ENCODE measurements around the gene IGF2R.

The IGF2R gene

DNA sequence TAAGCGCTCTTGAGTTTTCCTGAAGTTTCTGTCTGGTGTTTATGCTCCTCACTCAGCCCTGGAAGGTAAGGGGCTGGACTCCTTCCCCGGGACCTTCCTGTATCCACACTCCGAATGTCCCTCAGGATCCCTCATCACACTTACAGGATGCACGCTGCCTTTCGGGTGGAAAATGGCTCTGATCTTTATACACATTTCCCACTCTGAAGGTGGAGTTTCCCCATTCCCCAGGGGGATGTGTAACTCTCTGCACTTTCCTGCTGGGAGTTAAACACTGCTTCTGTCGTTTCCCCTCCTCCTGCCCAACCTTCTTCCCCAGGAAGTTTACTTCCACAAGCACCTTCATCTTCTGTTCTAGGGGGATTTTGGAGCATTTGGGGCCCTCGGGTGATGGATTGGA is 17.1 kb upstream of the IGF2R start:
- no peaks in the 10 kb centered on the region for H3K4me1 ChIP-seq (ENCODE audit: control insufficient read depth, insufficient read depth, low read length, poor library complexity, severe bottlenecking)
- H3K27me3 ChIP-seq (replicated peaks; ENCODE audit: control insufficient read depth, insufficient read depth, low read length, poor library complexity, severe bottlenecking) = no peaks in the 10 kb centered on the region
- H3K9me3 ChIP-seq (ENCODE audit: control insufficient read depth, low read length) = no peaks in the 10 kb centered on the region
- no peak overlapping the region for H3K27ac ChIP-seq (ENCODE audit: insufficient read depth, low read length, poor library complexity, severe bottlenecking)
- H3K36me3 ChIP-seq (ENCODE audit: control insufficient read depth, insufficient read depth, low read length) = no peaks in the 10 kb centered on the region
- no peak for DNase-seq
- H3K4me3 ChIP-seq (ENCODE audit: insufficient read depth, low read depth, low read length, poor library complexity, severe bottlenecking) = no peak overlapping the region

GRCh38 chr6:159952289-159953005 is 16.4 kb upstream of the IGF2R start:
- no peak for DNase-seq
- no peaks in the 10 kb centered on the region for H3K4me1 ChIP-seq (ENCODE audit: control insufficient read depth, insufficient read depth, low read length, poor library complexity, severe bottlenecking)
- H3K4me3 ChIP-seq (ENCODE audit: insufficient read depth, low read depth, low read length, poor library complexity, severe bottlenecking) = no peak overlapping the region
- no peaks in the 10 kb centered on the region for H3K36me3 ChIP-seq (ENCODE audit: control insufficient read depth, insufficient read depth, low read length)
- H3K9me3 ChIP-seq (ENCODE audit: control insufficient read depth, low read length) = no peaks in the 10 kb centered on the region
- no peaks in the 10 kb centered on the region for H3K27me3 ChIP-seq (replicated peaks; ENCODE audit: control insufficient read depth, insufficient read depth, low read length, poor library complexity, severe bottlenecking)
- no peak overlapping the region for H3K27ac ChIP-seq (ENCODE audit: insufficient read depth, low read length, poor library complexity, severe bottlenecking)

GRCh38 chr6:159953091-159953601 is 15.7 kb upstream of the IGF2R start:
- H3K27ac ChIP-seq (ENCODE audit: insufficient read depth, low read length, poor library complexity, severe bottlenecking) = no peak overlapping the region
- H3K4me1 ChIP-seq (ENCODE audit: control insufficient read depth, insufficient read depth, low read length, poor library complexity, severe bottlenecking) = no peaks in the 10 kb centered on the region
- DNase-seq = no peak
- H3K36me3 ChIP-seq (ENCODE audit: control insufficient read depth, insufficient read depth, low read length) = no peaks in the 10 kb centered on the region
- H3K27me3 ChIP-seq (replicated peaks; ENCODE audit: control insufficient read depth, insufficient read depth, low read length, poor library complexity, severe bottlenecking) = no peaks in the 10 kb centered on the region
- H3K9me3 ChIP-seq (ENCODE audit: control insufficient read depth, low read length) = no peaks in the 10 kb centered on the region
- no peak overlapping the region for H3K4me3 ChIP-seq (ENCODE audit: insufficient read depth, low read depth, low read length, poor library complexity, severe bottlenecking)

DNA sequence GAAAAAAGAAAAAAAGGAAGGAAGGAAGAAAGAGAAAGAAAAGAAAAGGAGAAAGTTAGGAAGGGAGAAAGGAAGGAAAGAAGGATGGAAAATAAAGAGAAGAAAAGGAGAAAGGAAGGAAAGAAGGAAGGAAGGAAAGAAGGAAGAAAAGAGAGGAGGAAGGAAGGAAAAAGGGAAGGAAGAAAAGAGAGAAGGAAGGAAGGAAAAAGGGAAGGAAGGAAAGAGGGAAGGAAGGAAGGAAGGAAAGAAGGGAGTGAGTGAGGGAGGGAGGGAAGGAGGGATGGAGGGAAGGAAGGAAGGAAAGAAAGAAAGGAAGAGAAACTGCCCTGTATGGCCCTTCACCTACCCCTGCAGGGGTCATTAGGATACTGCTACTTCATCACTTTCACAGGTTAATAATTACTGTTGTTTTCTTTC is 12.9 kb upstream of the IGF2R start:
- H3K9me3 ChIP-seq (ENCODE audit: control insufficient read depth, low read length) = no peaks in the 10 kb centered on the region
- no peak overlapping the region for H3K27ac ChIP-seq (ENCODE audit: insufficient read depth, low read length, poor library complexity, severe bottlenecking)
- H3K4me3 ChIP-seq (ENCODE audit: insufficient read depth, low read depth, low read length, poor library complexity, severe bottlenecking) = no peak overlapping the region
- H3K27me3 ChIP-seq (replicated peaks; ENCODE audit: control insufficient read depth, insufficient read depth, low read length, poor library complexity, severe bottlenecking) = no peaks in the 10 kb centered on the region
- no peaks in the 10 kb centered on the region for H3K4me1 ChIP-seq (ENCODE audit: control insufficient read depth, insufficient read depth, low read length, poor library complexity, severe bottlenecking)
- H3K36me3 ChIP-seq (ENCODE audit: control insufficient read depth, insufficient read depth, low read length) = no peaks in the 10 kb centered on the region
- DNase-seq = no peak

- Histone ChIP-seq H3K27me3 (replicated peaks; ENCODE audit: control insufficient read depth, insufficient read depth, low read length, poor library complexity, severe bottlenecking) (no peaks in the 10 kb centered on the region), H3K9me3 (ENCODE audit: control insufficient read depth, low read length) (no peaks in the 10 kb centered on the region), H3K36me3 (ENCODE audit: control insufficient read depth, insufficient read depth, low read length) (no peaks in the 10 kb centered on the region), H3K27ac (ENCODE audit: insufficient read depth, low read length, poor library complexity, severe bottlenecking) (no peak overlapping the region), H3K4me3 (ENCODE audit: insufficient read depth, low read depth, low read length, poor library complexity, severe bottlenecking) (no peak overlapping the region), H3K4me1 (ENCODE audit: control insufficient read depth, insufficient read depth, low read length, poor library complexity, severe bottlenecking) (no peaks in the 10 kb centered on the region)
- no peak for DNase-seq
Measured at GRCh38 chr6:159957071-159957673, 11.7 kb upstream of the IGF2R start.

DNA sequence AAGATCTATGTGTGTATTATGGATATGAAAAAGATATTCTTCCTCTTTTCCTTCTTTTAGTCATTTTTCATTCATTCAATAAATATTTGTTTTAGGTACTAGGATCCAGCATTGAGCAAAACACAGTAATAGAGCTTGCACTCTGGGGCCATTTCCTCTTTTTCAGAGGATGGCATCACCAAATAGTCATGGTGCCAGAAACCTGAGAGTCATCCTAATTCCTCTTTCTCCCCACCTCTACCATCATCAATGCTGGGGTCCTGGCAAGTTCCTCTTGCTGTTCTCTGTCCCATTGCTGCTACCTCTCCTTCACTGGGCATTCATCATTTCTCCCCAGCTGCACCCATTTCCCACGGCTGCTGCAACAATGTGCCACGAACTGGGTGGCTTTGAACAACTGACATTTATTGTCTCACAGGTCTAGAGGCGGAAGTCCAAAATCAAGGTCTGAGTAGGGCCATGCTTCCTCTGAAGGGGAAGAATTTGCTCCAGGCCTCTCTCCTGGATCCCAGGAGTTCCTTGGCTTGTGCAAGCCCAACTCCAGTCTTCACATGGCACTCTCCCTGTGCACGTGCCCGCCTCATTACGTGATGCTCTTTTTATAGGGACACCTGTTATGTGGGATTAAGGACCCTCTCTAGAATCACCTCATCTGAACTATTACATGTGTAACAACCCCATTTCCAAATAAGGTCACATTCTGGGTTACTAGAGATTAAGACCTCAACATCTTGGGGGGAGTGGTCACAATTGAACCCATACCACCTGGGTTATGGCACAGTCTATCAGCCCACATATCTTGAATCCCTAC is 9.5 kb upstream of the IGF2R start:
- Histone ChIP-seq H3K27me3 (replicated peaks; ENCODE audit: control insufficient read depth, insufficient read depth, low read length, poor library complexity, severe bottlenecking) (no peaks in the 10 kb centered on the region), H3K4me1 (ENCODE audit: control insufficient read depth, insufficient read depth, low read length, poor library complexity, severe bottlenecking) (no peaks in the 10 kb centered on the region), H3K9me3 (ENCODE audit: control insufficient read depth, low read length) (no peaks in the 10 kb centered on the region), H3K27ac (ENCODE audit: insufficient read depth, low read length, poor library complexity, severe bottlenecking) (no peak overlapping the region), H3K4me3 (ENCODE audit: insufficient read depth, low read depth, low read length, poor library complexity, severe bottlenecking) (no peak overlapping the region), H3K36me3 (ENCODE audit: control insufficient read depth, insufficient read depth, low read length) (no peaks in the 10 kb centered on the region)
- no peak for DNase-seq

- no peaks in the 10 kb centered on the region for H3K9me3 ChIP-seq (ENCODE audit: control insufficient read depth, low read length)
- no peak overlapping the region for H3K4me3 ChIP-seq (ENCODE audit: insufficient read depth, low read depth, low read length, poor library complexity, severe bottlenecking)
- no peak overlapping the region for H3K27ac ChIP-seq (ENCODE audit: insufficient read depth, low read length, poor library complexity, severe bottlenecking)
- H3K36me3 ChIP-seq (ENCODE audit: control insufficient read depth, insufficient read depth, low read length) = no peaks in the 10 kb centered on the region
- no peaks in the 10 kb centered on the region for H3K4me1 ChIP-seq (ENCODE audit: control insufficient read depth, insufficient read depth, low read length, poor library complexity, severe bottlenecking)
- no peak for DNase-seq
- no peaks in the 10 kb centered on the region for H3K27me3 ChIP-seq (replicated peaks; ENCODE audit: control insufficient read depth, insufficient read depth, low read length, poor library complexity, severe bottlenecking)
Measured at GRCh38 chr6:159959976-159960384, 8.9 kb upstream of the IGF2R start.

GRCh38 chr6:159960485-159960884 is 8.4 kb upstream of the IGF2R start:
- Histone ChIP-seq H3K27ac (ENCODE audit: insufficient read depth, low read length, poor library complexity, severe bottlenecking) (no peak overlapping the region), H3K27me3 (replicated peaks; ENCODE audit: control insufficient read depth, insufficient read depth, low read length, poor library complexity, severe bottlenecking) (no peaks in the 10 kb centered on the region), H3K4me1 (ENCODE audit: control insufficient read depth, insufficient read depth, low read length, poor library complexity, severe bottlenecking) (no peaks in the 10 kb centered on the region), H3K9me3 (ENCODE audit: control insufficient read depth, low read length) (no peaks in the 10 kb centered on the region), H3K4me3 (ENCODE audit: insufficient read depth, low read depth, low read length, poor library complexity, severe bottlenecking) (no peak overlapping the region), H3K36me3 (ENCODE audit: control insufficient read depth, insufficient read depth, low read length) (no peaks in the 10 kb centered on the region)
- no peak for DNase-seq

DNA sequence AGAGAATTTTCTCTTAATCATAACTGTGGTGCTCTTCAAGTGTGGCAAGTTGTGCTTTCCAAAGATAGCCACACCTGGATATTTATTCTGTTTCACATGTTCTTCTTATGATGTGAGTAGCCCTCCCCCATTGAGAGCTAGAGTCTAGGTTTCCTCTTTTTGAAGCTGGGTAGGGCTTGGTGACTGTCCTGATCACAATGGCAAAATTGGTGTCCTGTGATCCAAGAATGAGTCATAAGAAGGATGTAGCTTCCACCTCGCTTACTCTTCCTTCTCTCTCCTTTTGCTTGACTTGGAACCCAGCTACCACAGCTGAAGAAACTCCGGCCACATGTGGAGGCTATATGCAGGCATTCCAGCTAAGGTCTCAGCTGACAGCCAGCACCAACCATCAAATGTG is 7.4 kb upstream of the IGF2R start:
- Histone ChIP-seq H3K4me1 (ENCODE audit: control insufficient read depth, insufficient read depth, low read length, poor library complexity, severe bottlenecking) (no peaks in the 10 kb centered on the region), H3K27ac (ENCODE audit: insufficient read depth, low read length, poor library complexity, severe bottlenecking) (no peak overlapping the region), H3K9me3 (ENCODE audit: control insufficient read depth, low read length) (no peaks in the 10 kb centered on the region), H3K27me3 (replicated peaks; ENCODE audit: control insufficient read depth, insufficient read depth, low read length, poor library complexity, severe bottlenecking) (no peaks in the 10 kb centered on the region), H3K4me3 (ENCODE audit: insufficient read depth, low read depth, low read length, poor library complexity, severe bottlenecking) (no peak overlapping the region), H3K36me3 (ENCODE audit: control insufficient read depth, insufficient read depth, low read length) (no peaks in the 10 kb centered on the region)
- DNase-seq = no peak

GRCh38 chr6:159963111-159963510 is 5.8 kb upstream of the IGF2R start:
- Histone ChIP-seq H3K4me1 (ENCODE audit: control insufficient read depth, insufficient read depth, low read length, poor library complexity, severe bottlenecking) (no peaks in the 10 kb centered on the region), H3K27ac (ENCODE audit: insufficient read depth, low read length, poor library complexity, severe bottlenecking) (no peak overlapping the region), H3K4me3 (ENCODE audit: insufficient read depth, low read depth, low read length, poor library complexity, severe bottlenecking) (no peak overlapping the region), H3K9me3 (ENCODE audit: control insufficient read depth, low read length) (no peaks in the 10 kb centered on the region), H3K27me3 (replicated peaks; ENCODE audit: control insufficient read depth, insufficient read depth, low read length, poor library complexity, severe bottlenecking) (no peaks in the 10 kb centered on the region), H3K36me3 (ENCODE audit: control insufficient read depth, insufficient read depth, low read length) (no peaks in the 10 kb centered on the region)
- DNase-seq = no peak
